Epidermal melanocyte (primary cell): ENCODE measurements around the gene NMRK2.
"Not testable (repeated sequence)": the region's sequence is repeated elsewhere in the genome, so short reads cannot be mapped to it uniquely, and the experiment has no call there.

Experiments
- DNase-seq: peaks from one replicate; pipeline ENCODE4 v3.0.0; 2011; ENCODE audit warnings: low spot score; ENCODE audit not compliant: insufficient read length

NMRK2 gene, protein sequence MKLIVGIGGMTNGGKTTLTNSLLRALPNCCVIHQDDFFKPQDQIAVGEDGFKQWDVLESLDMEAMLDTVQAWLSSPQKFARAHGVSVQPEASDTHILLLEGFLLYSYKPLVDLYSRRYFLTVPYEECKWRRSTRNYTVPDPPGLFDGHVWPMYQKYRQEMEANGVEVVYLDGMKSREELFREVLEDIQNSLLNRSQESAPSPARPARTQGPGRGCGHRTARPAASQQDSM

GRCh38 chr19:3932931-3933810 lies at the start of gene NMRK2:
Gene NMRK2, plus strand, starts transcription at chr19:3933069. Its CDS starts 603 bp downstream, at chr19:3933672.
- no peak for DNase-seq

DNA sequence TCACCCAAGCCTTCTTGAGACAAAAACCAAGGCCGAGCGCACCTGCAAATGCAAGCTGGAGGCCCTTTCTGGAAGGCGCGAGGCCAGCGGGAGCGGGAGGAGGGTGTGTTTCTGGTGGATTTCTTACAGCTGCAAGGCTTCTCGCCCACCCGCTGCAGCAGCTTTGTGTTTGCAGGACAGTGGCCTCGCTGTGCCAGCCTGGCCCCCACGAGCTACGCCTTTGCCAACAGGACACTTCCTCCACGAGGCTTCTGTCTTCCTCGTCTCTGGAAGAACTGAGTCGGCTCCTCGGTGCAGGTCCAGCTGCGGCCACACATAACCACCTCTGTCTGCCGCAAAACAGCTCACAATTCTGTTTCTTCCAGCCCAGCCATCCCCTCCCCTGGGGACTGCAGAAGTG lies 42.3 kb upstream of the NMRK2 start:
- DNase-seq: no peak

DNA sequence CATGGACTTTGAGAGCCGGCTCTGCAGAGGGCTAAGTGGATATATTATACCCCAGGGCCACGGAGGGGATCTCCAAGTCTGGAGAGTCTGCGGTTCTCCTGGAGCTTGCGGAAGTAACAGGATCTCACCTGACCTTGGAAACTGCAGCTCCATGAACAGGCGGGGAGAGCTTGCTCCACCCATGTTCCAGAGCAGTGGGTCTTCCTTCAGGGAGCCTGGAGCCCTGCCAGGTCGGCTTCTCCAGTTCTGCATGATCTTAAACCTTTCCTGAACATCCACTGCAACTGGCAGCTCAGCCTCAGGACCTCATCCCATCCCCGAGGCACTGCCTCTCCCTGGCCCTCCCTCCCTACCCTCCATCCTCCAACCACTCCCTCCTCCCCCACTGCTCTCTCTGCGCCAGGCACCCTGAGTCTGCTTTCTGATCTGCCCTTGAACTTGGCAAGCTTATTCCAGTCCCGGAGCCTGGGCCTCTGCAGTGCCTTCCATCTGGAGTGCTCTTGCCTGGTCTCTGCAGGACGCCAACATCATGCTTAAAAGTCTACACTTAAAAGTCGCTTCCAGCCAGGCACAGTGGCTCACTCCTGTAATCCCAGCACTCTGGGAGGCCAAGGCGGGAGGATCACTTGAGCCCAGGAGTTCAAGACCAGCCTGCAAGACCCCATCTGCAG lies 39.2 kb upstream of the NMRK2 start:
- DNase-seq: no peak

DNA sequence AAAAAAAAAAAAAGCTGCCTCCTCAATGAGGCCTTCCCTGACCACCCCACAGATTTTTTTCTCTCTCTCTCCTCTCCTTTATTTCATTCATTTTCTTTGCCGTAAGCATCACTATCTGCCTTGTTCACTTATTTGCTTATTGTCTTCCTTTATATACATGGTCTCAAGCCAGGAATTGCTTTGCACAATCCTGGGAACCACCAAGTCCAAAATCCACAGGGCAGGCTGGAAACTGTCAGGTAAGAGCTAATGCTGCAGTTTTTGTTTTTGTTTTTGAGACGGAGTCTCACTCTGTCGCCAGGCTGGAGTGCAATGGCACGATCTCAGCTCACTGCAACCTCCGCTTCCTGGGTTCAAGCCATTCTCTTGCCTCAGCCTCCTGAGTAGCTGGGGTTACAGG lies 37.9 kb upstream of the NMRK2 start:
- not testable (repeated sequence) for DNase-seq

DNA sequence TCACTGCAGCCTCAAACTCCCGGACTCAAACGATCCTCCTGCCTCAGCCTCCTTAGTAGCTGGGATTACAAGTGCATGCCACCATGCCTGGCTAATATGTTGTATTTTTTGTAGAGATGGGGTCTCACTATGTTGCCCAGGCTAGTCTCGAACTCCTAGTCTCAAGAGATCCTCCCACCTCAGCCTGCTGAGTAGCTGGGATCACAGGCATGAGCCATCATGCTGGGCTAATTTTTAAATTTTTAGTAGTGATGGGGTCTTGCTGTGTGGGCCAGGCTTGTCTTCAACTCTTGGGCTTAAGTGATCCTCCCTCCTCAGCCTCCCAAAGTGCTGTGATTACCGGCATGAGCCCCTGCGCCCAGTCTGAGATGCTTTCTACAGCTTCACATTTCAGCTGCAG lies 37.1 kb upstream of the NMRK2 start:
- no peak for DNase-seq

GRCh38 chr19:3897936-3898335 lies 34.9 kb upstream of the NMRK2 start:
- no peak for DNase-seq

GRCh38 chr19:3898426-3898825 lies 34.4 kb upstream of the NMRK2 start:
- DNase-seq: no peak

DNA sequence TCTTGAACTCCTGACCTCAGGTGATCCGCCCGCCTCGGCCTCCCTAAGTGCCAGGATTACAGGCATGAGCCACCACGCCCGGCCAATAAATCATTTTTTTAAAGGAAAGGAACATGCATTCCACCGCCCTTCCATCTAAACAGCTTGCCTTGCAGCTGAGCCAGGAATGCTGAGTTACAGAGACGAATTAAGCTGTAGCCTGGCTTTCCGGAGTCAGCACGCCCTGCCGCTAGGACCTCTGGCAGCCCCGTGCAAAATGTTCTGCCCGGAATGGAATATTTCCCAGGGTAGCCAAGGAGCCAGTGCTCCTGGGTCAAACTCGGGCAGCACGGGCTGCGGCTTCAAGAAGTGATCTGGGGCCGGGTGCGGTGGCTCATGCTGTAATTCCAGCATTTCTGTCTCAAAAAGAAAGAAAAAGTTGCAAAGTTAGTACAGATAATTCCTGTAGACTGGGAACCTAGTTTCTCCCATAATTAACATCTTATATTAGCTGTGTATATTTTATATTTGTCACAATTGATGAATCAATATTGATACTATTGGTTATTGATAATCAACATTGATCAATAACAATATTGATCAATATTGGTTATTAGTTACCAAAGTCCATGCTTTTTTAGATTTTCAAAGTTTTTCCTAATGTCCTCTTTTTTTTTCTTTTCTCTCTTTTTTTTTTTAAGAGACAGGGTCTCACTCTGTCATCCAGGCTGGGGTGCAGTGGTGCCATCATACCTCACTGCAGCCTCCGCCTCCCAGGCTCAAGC lies 33.2 kb upstream of the NMRK2 start:
- DNase-seq: no peak

GRCh38 chr19:3902317-3902973 lies 30.4 kb upstream of the NMRK2 start:
- no peak for DNase-seq

GRCh38 chr19:3904233-3904632 lies 28.6 kb upstream of the NMRK2 start:
- no peak for DNase-seq

- no peak for DNase-seq
These were observed 25.1 kb upstream of the NMRK2 start for GRCh38 chr19:3907626-3908265.

DNA sequence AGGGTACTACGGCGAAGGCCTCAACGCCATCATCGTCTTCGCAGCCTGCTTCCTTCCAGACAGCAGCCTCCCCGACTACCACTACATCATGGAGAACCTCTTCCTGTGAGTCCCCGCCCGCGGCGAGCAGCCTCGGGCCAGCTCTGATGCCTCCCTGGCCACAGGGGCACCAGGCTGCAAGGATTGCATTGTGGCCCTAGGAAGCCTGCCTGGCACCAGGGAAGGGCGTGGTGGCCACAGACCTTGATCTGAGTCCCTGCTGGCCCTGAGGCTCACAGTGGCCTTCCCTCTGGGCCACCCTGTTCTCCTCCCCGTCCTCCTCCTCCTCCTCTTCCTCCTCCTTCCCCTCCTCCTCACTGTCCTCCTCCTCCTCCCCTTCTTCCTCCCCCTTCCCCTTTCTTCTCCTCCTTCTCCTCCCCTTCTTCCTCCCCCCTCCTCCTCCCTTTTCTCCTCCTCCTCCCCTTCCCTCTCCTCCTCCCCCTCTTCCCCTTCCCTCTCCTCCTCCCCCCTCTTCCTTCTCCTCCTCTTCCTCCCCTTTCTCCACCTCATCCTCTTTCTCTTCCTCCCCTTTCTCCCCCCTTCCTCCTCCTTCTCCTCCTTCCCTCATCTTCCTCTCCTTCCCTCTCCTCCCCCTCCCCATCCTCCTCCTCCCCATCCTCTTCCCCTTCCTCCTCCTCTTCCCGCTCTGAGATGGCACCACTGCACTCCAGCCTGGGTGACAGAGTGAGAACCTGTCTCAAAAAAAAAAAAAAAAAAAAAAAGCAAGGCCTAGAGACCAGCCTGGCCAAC lies 24.4 kb upstream of the NMRK2 start:
- DNase-seq: no peak

GRCh38 chr19:3910105-3910504 lies 22.8 kb upstream of the NMRK2 start:
- no peak for DNase-seq

GRCh38 chr19:3914199-3914598 lies 18.7 kb upstream of the NMRK2 start:
- no peak for DNase-seq

- DNase-seq: no peak
These were observed 16.8 kb upstream of the NMRK2 start for GRCh38 chr19:3916033-3916432.

DNA sequence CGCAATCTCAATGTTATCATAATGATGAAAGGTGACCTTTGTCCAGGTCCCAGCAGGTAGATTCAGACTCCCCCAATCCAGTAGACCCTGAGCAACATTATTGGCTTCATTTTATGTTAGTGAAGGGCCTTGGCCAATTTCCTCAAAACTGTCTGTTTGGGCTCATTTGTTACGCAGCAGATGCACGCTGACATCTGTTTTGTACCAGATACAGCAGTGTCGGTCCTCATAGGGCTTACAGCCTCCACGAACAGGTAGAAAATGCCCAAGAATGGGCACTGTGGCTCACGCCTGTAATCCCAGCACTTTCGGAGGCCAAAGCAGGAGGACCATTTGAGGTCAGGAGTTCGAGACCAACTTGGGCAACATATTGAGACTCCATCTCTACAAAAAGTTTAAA lies 13.1 kb upstream of the NMRK2 start:
- no peak for DNase-seq

DNA sequence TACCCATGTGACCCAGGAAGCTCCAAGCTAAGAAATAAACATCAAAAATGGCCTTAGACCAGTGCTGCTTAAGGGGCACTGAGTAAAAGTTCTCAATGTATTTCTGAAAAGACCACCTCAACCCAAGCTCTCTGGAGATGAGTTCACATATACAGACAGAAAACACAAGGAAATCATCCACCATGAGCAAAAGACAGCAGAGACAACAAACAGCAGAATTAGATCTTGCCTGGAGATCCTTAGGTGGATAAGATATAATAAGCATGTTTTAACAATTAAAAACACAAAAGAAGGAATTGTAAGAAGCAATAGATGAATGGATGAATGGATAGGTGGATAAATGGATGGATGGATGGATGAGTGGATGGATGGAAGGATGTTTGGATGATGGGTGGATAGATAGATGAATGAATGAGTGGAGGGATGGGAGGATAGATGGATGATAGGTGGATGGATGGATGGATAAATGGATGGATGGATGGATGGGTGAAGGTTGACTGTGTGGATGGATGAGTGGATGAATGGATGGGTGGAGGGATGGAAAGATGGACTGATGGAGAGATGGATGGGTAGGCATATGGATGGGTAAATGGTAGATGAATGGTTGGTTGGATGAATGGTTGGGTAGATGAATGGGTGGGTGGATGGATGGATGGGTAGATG lies 9.6 kb upstream of the NMRK2 start:
- DNase-seq: no peak

DNA sequence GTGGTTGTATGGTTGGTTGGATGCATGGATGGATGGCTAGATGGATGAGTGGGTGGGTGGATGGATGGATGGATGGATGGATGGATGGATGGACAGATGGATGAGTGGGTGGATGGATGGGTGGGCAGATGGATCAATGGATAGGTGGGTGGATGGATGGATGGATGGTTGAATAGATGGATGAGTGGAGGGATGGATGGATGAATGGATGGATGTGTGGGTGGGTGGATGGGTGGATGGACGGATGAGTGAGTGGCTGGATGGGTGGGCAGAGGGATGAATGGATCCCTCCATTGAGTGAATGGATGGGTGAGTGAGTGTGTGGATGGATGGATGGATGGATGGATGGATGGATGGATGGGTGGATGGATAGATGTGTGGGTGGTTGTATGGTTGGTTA lies 9.0 kb upstream of the NMRK2 start:
- no peak for DNase-seq

- DNase-seq: no peak
These were observed 1.8 kb upstream of the NMRK2 start for GRCh38 chr19:3931041-3931440.
